Measurements from ENCODE around the gene CCNL2. TPM values are rescaled to one million over a fixed set of nuclear protein-coding genes. Genes with fewer than 3 reads are reported as not detected.

The CCNL2 gene
- total RNA-seq, 1 experiment from 2014 or later = 142 TPM

DNA sequence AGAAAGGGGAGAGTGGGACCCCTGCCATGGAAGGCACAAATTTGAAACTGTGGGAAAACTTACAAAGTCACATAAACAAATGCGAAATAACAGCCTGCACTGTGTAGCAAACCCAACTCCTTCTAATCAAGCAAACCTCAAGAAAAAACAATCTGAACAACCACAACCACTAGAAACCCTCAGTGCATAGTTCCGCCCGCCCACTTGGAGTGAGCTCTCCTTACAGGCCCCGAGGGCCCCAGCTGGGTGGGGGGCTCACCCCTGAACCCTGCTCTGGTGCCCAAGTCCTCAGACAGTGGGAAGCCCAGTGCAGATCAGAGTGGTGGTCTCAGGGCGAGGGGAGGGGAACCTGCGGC, 39.8 kb downstream of the CCNL2 start:
- POLR2A ChIA-PET = no interaction called here
- Mint-ChIP-seq H3K27ac (no peak overlapping the region), H3K27me3 (ENCODE audit: low read depth) (peaks cover 28% of the 10 kb centered on the region), H3K36me3 (no peaks in the 10 kb centered on the region), H3K4me1 (peaks cover 21% of the 10 kb centered on the region), H3K4me3 (no peak overlapping the region), H3K9me3 (no peaks in the 10 kb centered on the region)
- TF ChIP-seq EMX1 (CRISPR knock-in tag; IDR thresholded peaks at IDR 0.05) (no peak), GRHL2 (CRISPR knock-in tag; IDR thresholded peaks at IDR 0.05; ENCODE audit: insufficient replicate concordance, severe bottlenecking) (no peak), OVOL2 (CRISPR knock-in tag; IDR thresholded peaks at IDR 0.05; ENCODE audit: borderline replicate concordance) (no peak), PRRX2 (CRISPR knock-in tag; IDR thresholded peaks at IDR 0.05) (no peak), MYBL2 (CRISPR knock-in tag; IDR thresholded peaks at IDR 0.05) (no peak), TP53 (CRISPR knock-in tag; IDR thresholded peaks at IDR 0.05) (no peak), NR2C2 (CRISPR knock-in tag; IDR thresholded peaks at IDR 0.05) (no peak), MXD4 (CRISPR knock-in tag; IDR thresholded peaks at IDR 0.05; ENCODE audit: borderline replicate concordance) (no peak)
- TF ChIP-seq, protein P1, sequence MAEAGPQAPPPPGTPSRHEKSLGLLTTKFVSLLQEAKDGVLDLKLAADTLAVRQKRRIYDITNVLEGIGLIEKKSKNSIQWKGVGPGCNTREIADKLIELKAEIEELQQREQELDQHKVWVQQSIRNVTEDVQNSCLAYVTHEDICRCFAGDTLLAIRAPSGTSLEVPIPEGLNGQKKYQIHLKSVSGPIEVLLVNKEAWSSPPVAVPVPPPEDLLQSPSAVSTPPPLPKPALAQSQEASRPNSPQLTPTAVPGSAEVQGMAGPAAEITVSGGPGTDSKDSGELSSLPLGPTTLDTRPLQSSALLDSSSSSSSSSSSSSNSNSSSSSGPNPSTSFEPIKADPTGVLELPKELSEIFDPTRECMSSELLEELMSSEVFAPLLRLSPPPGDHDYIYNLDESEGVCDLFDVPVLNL (CRISPR knock-in tag; IDR thresholded peaks at IDR 0.05; ENCODE audit: borderline replicate concordance, low read depth) = no peak
- DNase-seq (ENCODE audit: low spot score) = no peak
- CTCF ChIA-PET = interaction anchor here (1.9 kb wide), 1 partner anchor 12 kb away, joined by 8 read pairs; no protein-coding TSS in a partner anchor
- ATAC-seq = no peak

DNA sequence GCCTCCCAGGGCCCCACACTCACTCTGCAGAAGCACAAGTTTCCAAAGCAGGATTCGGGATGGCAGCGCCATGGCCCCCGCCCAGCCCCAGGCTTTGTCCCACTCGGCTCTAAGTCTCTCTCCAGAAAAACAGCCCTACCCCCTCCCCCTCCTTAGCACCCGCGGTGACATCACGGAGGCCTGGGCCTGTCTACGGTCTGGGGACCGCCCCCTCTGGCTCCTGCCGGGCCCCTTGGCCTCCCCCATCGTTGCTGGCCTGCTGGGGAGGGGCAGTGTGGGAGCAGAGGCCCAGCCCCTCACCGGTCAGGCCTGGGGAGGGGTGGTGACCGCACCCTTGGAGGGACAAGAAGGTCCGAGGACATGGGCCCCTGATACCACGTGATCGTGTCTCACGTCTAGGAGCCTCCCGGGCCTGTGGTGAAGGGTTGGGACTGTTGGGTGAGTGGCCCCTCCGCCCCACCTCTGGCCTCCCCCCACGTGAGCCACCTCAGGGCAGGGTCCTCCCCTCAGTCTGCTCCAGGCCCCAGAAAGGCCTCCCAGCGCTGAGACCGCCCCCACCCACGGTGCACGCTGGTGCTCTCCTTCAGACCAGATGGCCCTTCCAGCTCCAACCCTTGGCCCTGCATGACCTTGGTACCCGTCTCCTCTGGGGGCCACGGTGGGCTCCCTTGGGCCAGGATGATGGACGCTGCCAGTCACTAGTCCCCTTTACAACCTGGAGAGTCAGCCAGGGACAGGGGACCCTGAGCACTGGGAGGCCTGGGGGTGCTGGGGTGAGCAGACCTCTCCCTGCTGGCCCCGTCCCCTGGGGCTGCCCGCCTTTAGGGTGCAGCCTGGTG, 40.5 kb downstream of the CCNL2 start, which contains the start of gene MXRA8:
Gene MXRA8, minus strand, starts transcription at position 123 of the 839 bp plus-strand sequence. Its CDS starts 51 bp downstream, at position 72.
- Mint-ChIP-seq H3K4me1 (peaks cover 23% of the 10 kb centered on the region), H3K4me3 (no peak within 1 kb of the TSS; the same call in 1 of the 2 replicates), H3K27ac (peak within 1 kb of the TSS; percentile 45; the same call in 1 of the 2 replicates), H3K36me3 (no peaks in the 10 kb centered on the region), H3K27me3 (ENCODE audit: low read depth) (peaks cover 27% of the 10 kb centered on the region), H3K9me3 (no peaks in the 10 kb centered on the region)
- TF ChIP-seq, protein P2, sequence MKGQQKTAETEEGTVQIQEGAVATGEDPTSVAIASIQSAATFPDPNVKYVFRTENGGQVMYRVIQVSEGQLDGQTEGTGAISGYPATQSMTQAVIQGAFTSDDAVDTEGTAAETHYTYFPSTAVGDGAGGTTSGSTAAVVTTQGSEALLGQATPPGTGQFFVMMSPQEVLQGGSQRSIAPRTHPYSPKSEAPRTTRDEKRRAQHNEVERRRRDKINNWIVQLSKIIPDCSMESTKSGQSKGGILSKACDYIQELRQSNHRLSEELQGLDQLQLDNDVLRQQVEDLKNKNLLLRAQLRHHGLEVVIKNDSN (CRISPR knock-in tag; IDR thresholded peaks at IDR 0.05) = peak; percentile 69
- TF ChIP-seq ELF4 (CRISPR knock-in tag; IDR thresholded peaks at IDR 0.05; ENCODE audit: low read depth) (no peak), ZNF671 (CRISPR knock-in tag; IDR thresholded peaks at IDR 0.05) (no peak), SOX15 (CRISPR knock-in tag; IDR thresholded peaks at IDR 0.05) (no peak)
- TF ChIP-seq, protein P3, sequence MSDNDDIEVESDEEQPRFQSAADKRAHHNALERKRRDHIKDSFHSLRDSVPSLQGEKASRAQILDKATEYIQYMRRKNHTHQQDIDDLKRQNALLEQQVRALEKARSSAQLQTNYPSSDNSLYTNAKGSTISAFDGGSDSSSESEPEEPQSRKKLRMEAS (CRISPR knock-in tag; IDR thresholded peaks at IDR 0.05) = peak; percentile 37; the same call in 1 of the 2 replicates
- TF ChIP-seq, protein P4, sequence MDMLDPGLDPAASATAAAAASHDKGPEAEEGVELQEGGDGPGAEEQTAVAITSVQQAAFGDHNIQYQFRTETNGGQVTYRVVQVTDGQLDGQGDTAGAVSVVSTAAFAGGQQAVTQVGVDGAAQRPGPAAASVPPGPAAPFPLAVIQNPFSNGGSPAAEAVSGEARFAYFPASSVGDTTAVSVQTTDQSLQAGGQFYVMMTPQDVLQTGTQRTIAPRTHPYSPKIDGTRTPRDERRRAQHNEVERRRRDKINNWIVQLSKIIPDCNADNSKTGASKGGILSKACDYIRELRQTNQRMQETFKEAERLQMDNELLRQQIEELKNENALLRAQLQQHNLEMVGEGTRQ (CRISPR knock-in tag; IDR thresholded peaks at IDR 0.05) = peak; percentile 34; the same call in 1 of the 2 replicates
- DNase-seq (ENCODE audit: low spot score) (no peak), ATAC-seq (no peak)
- CTCF ChIA-PET = interaction anchor here (1.9 kb wide), 1 partner anchor 12 kb away, joined by 8 read pairs; no protein-coding TSS in a partner anchor
- POLR2A ChIA-PET = interaction anchor here (1.2 kb wide), 1 partner anchor 13 kb away, joined by 4 read pairs; no protein-coding TSS in a partner anchor

DNA sequence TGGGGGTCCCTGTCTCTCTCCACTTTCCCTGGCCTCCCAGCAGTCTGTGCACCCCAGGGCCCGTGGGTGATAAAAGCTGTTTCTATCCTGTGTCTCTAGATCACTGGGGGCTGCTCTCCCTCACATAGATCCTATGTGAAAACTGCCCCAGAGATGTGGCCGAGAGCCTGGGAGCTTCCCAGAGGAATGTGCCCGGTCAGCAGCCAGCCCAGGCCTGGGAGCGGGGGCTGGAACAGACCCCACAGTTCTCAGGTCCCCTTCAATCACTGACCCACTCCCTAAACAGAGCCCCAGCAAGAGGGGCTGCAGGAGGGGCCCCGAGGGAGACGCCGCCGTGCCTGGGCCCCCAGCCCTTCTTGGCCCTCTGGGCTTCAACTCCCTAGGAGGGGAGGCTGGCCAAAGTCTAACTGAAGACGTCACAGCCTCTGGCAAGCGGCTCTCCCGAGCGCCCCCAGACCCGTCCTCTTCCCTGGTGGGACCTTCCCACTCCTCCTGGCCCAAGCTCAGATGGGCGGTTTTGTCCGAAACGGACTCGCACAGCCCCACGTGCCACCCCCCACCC, 41.2 kb downstream of the CCNL2 start:
- DNase-seq (ENCODE audit: low spot score) = no peak
- peaks cover 20% of the 10 kb centered on the region for H3K27me3 Mint-ChIP-seq (ENCODE audit: low read depth)
- CTCF ChIA-PET = no interaction called here
- H3K9me3 Mint-ChIP-seq = no peaks in the 10 kb centered on the region
- H3K36me3 Mint-ChIP-seq = no peaks in the 10 kb centered on the region
- H3K27ac Mint-ChIP-seq = peak overlapping the region; percentile 45; the same call in 1 of the 2 replicates
- peaks cover 30% of the 10 kb centered on the region for H3K4me1 Mint-ChIP-seq
- ATAC-seq = no peak
- H3K4me3 Mint-ChIP-seq = no peak overlapping the region; the same call in 1 of the 2 replicates
- POLR2A ChIA-PET = interaction anchor here (1.2 kb wide), 1 partner anchor 13 kb away, joined by 4 read pairs; no protein-coding TSS in a partner anchor
- TF ChIP-seq, protein P5, sequence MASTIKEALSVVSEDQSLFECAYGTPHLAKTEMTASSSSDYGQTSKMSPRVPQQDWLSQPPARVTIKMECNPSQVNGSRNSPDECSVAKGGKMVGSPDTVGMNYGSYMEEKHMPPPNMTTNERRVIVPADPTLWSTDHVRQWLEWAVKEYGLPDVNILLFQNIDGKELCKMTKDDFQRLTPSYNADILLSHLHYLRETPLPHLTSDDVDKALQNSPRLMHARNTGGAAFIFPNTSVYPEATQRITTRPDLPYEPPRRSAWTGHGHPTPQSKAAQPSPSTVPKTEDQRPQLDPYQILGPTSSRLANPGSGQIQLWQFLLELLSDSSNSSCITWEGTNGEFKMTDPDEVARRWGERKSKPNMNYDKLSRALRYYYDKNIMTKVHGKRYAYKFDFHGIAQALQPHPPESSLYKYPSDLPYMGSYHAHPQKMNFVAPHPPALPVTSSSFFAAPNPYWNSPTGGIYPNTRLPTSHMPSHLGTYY (CRISPR knock-in tag; IDR thresholded peaks at IDR 0.05) = no peak
- no peak for TF ChIP-seq ZNF219 (CRISPR knock-in tag; IDR thresholded peaks at IDR 0.05; ENCODE audit: borderline replicate concordance)
- TF ChIP-seq, protein P6, sequence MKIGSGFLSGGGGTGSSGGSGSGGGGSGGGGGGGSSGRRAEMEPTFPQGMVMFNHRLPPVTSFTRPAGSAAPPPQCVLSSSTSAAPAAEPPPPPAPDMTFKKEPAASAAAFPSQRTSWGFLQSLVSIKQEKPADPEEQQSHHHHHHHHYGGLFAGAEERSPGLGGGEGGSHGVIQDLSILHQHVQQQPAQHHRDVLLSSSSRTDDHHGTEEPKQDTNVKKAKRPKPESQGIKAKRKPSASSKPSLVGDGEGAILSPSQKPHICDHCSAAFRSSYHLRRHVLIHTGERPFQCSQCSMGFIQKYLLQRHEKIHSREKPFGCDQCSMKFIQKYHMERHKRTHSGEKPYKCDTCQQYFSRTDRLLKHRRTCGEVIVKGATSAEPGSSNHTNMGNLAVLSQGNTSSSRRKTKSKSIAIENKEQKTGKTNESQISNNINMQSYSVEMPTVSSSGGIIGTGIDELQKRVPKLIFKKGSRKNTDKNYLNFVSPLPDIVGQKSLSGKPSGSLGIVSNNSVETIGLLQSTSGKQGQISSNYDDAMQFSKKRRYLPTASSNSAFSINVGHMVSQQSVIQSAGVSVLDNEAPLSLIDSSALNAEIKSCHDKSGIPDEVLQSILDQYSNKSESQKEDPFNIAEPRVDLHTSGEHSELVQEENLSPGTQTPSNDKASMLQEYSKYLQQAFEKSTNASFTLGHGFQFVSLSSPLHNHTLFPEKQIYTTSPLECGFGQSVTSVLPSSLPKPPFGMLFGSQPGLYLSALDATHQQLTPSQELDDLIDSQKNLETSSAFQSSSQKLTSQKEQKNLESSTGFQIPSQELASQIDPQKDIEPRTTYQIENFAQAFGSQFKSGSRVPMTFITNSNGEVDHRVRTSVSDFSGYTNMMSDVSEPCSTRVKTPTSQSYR (CRISPR knock-in tag; IDR thresholded peaks at IDR 0.05) = no peak
- TF ChIP-seq, protein P7, sequence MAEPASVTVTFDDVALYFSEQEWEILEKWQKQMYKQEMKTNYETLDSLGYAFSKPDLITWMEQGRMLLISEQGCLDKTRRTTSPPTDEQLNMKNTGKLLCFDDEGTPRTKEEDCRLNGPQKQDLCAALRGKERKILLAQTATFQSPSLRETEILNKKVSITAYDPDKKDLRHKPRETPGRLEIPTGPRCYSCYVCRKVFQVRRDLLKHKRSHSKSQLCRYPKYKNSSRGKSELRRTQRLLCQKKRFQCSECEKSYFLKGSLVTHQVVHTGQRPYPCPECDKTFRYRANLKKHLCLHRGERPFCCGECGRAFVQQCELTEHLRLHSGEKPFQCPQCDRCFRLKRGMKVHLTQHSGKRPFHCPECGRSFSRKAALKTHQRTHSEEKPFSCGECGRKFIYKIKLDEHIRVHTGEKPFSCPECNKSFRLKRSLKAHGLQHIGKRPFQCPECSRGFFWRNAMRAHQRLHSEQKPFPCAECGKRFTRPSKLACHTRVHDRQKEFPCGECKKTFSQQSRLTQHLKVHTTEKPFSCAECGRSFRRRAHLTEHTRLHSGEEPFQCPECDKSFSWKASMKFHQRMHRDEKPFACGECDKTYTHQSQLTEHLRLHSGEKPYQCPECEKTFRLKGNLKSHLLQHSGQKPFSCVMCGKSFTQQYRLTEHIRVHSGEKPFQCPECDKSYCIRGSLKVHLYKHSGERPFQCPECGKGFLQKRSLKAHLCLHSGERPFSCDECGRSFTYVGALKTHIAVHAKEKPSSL (CRISPR knock-in tag; conservative IDR thresholded peaks at IDR 0.05) = no peak
- no peak for TF ChIP-seq ZNF396 (CRISPR knock-in tag; IDR thresholded peaks at IDR 0.05; ENCODE audit: borderline replicate concordance)
- no peak for TF ChIP-seq JUN (CRISPR knock-in tag; IDR thresholded peaks at IDR 0.05)

Data from WTC11 (cell line).